ENCODE measurements around the gene ZNF70. TPM values are rescaled to one million over a fixed set of nuclear protein-coding genes. Genes with fewer than 3 reads are reported as not detected.

Gene ZNF70
- total and polyA plus RNA-seq, 10 of the 15 experiments (the other 5 are each of a cell fraction or from before 2014, with no cell fraction given), result 0.15 to 2.3 (median 0.85) TPM

GRCh38 chr22:23696326-23696851 lies 54.5 kb downstream of the ZNF70 start (continued):
- TF ChIP-seq BHLHE40 (IDR thresholded peaks at IDR 0.05; ENCODE audit: borderline replicate concordance in 1 of 2, low read depth in 2 of 2, low read length in 1 of 2) (peak in 1 of 2 experiments; percentile 50; a peak in 1 of 4 replicates), JUND (IDR thresholded peaks at IDR 0.05; ENCODE audit: low read depth, low read length) (no peak), KAT2A (conservative IDR thresholded peaks at IDR 0.05; ENCODE audit: control insufficient read depth, low read depth, low read length) (no peak), MYB (IDR thresholded peaks at IDR 0.05; ENCODE audit: borderline replicate concordance, low read depth, low read length) (no peak), CREM (IDR thresholded peaks at IDR 0.05; ENCODE audit: low read depth) (peak; percentile 86), NFIC (IDR thresholded peaks at IDR 0.05; ENCODE audit: low read depth, low read length) (no peak), STAT3 (IDR thresholded peaks at IDR 0.05; ENCODE audit: low read depth, low read length) (no peak), NBN (IDR thresholded peaks at IDR 0.05) (no peak), RFX5 (IDR thresholded peaks at IDR 0.05; ENCODE audit: low read depth, low read length) (no peak), REST (IDR thresholded peaks at IDR 0.05; ENCODE audit: low read depth, low read length) (no peak), CBFB (IDR thresholded peaks at IDR 0.05; ENCODE audit: low read depth) (peak; percentile 49; the same call in 1 of the 2 replicates), ATF7 (IDR thresholded peaks at IDR 0.05; ENCODE audit: low read depth) (peak; percentile 28; the same call in 1 of the 2 replicates), PML (IDR thresholded peaks at IDR 0.05; ENCODE audit: low read length) (peak; percentile 20; the same call in 1 of the 2 replicates), RAD51 (IDR thresholded peaks at IDR 0.05) (no peak), POLR2AphosphoS5 (IDR thresholded peaks at IDR 0.05; ENCODE audit: low read length) (no peak), CHD1 (IDR thresholded peaks at IDR 0.05; ENCODE audit: low read depth, low read length) (no peak), SMAD1 (IDR thresholded peaks at IDR 0.05; ENCODE audit: low read depth, partially characterized antibody) (no peak), PRDM15 (CRISPR knock-in tag; IDR thresholded peaks at IDR 0.05) (no peak), HSF1 (IDR thresholded peaks at IDR 0.05; ENCODE audit: low read depth, low read length) (no peak), FOXM1 (IDR thresholded peaks at IDR 0.05; ENCODE audit: low read depth, low read length) (no peak), TCF3 (IDR thresholded peaks at IDR 0.05; ENCODE audit: borderline replicate concordance, insufficient read depth, low read depth, low read length) (no peak), FOS (IDR thresholded peaks at IDR 0.05; ENCODE audit: borderline replicate concordance, extremely low read depth, insufficient read length) (no peak), GATAD2B (conservative IDR thresholded peaks at IDR 0.05; ENCODE audit: low read depth) (no peak), SRF (IDR thresholded peaks at IDR 0.05; ENCODE audit: low read depth in 2 of 2, low read length in 2 of 2) (no peak), MTA3 (IDR thresholded peaks at IDR 0.05; ENCODE audit: borderline replicate concordance, low read length) (no peak)
